Endothelial cell of umbilical vein (primary cell): Measurements from ENCODE around the gene GCH1.

Source experiments
- CTCF ChIP-seq, 2 donors: IDR thresholded peaks; 1 replicate in 1 of 2; 2 replicates in 1 of 2; pipeline ENCODE4 v1.5.1; 2011; ENCODE audit warnings: low read length in 2 of 2, mild to moderate bottlenecking in 2 of 2, moderate library complexity in 2 of 2, control low read depth in 1 of 2, inconsistent platforms in 1 of 2, low read depth in 1 of 2; ENCODE audit not compliant: insufficient read depth in 1 of 2; ENCODE audit errors: extremely low read depth in 1 of 2
- EZH2 ChIP-seq: IDR thresholded peaks from 2 replicates; pipeline ENCODE4 v1.6.1; 2012; ENCODE audit warnings: borderline replicate concordance, low read depth, mild to moderate bottlenecking, moderate library complexity, low read length, inconsistent platforms; ENCODE audit not compliant: severe bottlenecking
- JUN ChIP-seq: IDR thresholded peaks from 2 replicates; pipeline ENCODE4 v1.6.1; 2011; ENCODE audit warnings: borderline replicate concordance, low read depth; ENCODE audit not compliant: insufficient read length, insufficient read depth
- MAX ChIP-seq: IDR thresholded peaks from 2 replicates; pipeline ENCODE4 v1.6.1; 2011; ENCODE audit not compliant: insufficient read depth, insufficient read length
- MYC ChIP-seq: IDR thresholded peaks from one replicate; pipeline ENCODE4 v1.6.1; 2011; ENCODE audit warnings: mild to moderate bottlenecking, low read depth, low read length
- POLR2A ChIP-seq: IDR thresholded peaks from 2 replicates; pipeline ENCODE4 v1.6.1; 2012; ENCODE audit warnings: low read depth, mild to moderate bottlenecking, control low read depth, low read length
- POLR2AphosphoS5 ChIP-seq: IDR thresholded peaks from 2 replicates; pipeline ENCODE4 v1.6.1; 2012; ENCODE audit warnings: low read depth, mild to moderate bottlenecking, control low read depth, low read length, moderate library complexity; ENCODE audit not compliant: insufficient read depth

- TF ChIP-seq CTCF (IDR thresholded peaks at IDR 0.05; ENCODE audit: extremely low read depth in 1 of 2, insufficient read depth in 1 of 2, low read depth in 1 of 2, low read length in 2 of 2) (no peak), POLR2A (no peak), EZH2 (no peak), MAX (no peak), MYC (no peak), POLR2AphosphoS5 (no peak), JUN (no peak)
Measured at GRCh38 chr14:54933006-54933405, 30.4 kb upstream of the GCH1 start.
